H1 (cell line): ENCODE data around the gene MINAR1. TPM values are rescaled to one million over a fixed set of nuclear protein-coding genes. Genes with fewer than 3 reads are reported as not detected.

Source experiments
- CTCF ChIA-PET: fragments of 300-600 bp; sonication (Branson Sonifier 250); formaldehyde crosslinking; loops from one replicate; lab custom pipeline; 2021; ENCODE audit not compliant: partially characterized antibody; lab: Charles Lee
- POLR2A ChIA-PET: fragments of 300-600 bp; sonication (Branson Sonifier 250); formaldehyde crosslinking; loops from one replicate; lab custom pipeline; 2021; ENCODE audit warnings: inconsistent platforms; ENCODE audit not compliant: partially characterized antibody; lab: Charles Lee
- DNase-seq, 2 experiments: peaks; one replicate each; pipeline versions ENCODE4 v3.0.0 to v3.0.0-alpha.2; 2010 to 2022; ENCODE audit warnings: low spot score in 2 of 2, low read depth in 1 of 2, mixed read lengths in 1 of 2
- FAIRE-seq: peaks from 2 replicates; lab custom pipeline; 2011; peaks lifted over from hg19 to GRCh38; lab: Jason Lieb, UNC
- H2AFZ ChIP-seq: 2 replicates; pipeline ENCODE4 v1.8.1; 2012; ENCODE audit warnings: low read length, inconsistent platforms
- H2AK5ac ChIP-seq: 2 replicates; pipeline ENCODE4 v1.6.1; 2013; ENCODE audit warnings: low read depth, low read length
- H2BK120ac ChIP-seq: replicated peaks from 2 replicates; pipeline ENCODE3; 2013; ENCODE audit warnings: low read depth, low read length, inconsistent platforms
- H2BK12ac ChIP-seq: 2 replicates; pipeline ENCODE4 v1.6.1; 2013; ENCODE audit warnings: low read depth, low read length
- H2BK15ac ChIP-seq: 2 replicates; pipeline ENCODE4 v1.6.1; 2013; ENCODE audit warnings: low read length
- H2BK20ac ChIP-seq: 2 replicates; pipeline ENCODE4 v1.6.1; 2013; ENCODE audit warnings: low read length
- H2BK5ac ChIP-seq: 2 replicates; pipeline ENCODE4 v1.6.1; 2013; ENCODE audit warnings: low read depth, low read length
- H3K14ac ChIP-seq: 2 replicates; pipeline ENCODE4 v1.6.1; 2013; ENCODE audit warnings: inconsistent platforms; ENCODE audit not compliant: insufficient read length
- H3K18ac ChIP-seq: 2 replicates; pipeline ENCODE4 v1.6.1; 2013; ENCODE audit warnings: low read length; ENCODE audit errors: extremely low read depth
- H3K23ac ChIP-seq: 2 replicates; pipeline ENCODE4 v1.6.1; 2013; ENCODE audit warnings: inconsistent platforms; ENCODE audit not compliant: insufficient read length
- H3K23me2 ChIP-seq: 2 replicates; pipeline ENCODE4 v1.6.1; 2013; ENCODE audit warnings: low read depth, low read length
- H3K27ac ChIP-seq: 2 replicates; pipeline ENCODE4 v1.6.1; 2011; ENCODE audit warnings: low read depth, low read length, inconsistent platforms
- H3K27me3 ChIP-seq, 4 experiments: replicated peaks in 1 of 4; 1 replicate in 1 of 4; 2 replicates in 3 of 4; pipeline versions ENCODE4 v1.6.1 to v1.8.1; 2011 to 2013; ENCODE audit warnings: low read length in 3 of 4, mild to moderate bottlenecking in 3 of 4, inconsistent platforms in 2 of 4, mixed read lengths in 2 of 4, moderate library complexity in 1 of 4; ENCODE audit not compliant: control insufficient read depth in 3 of 4, insufficient read depth in 3 of 4; ENCODE audit errors: extremely low read depth in 1 of 4
- H3K36me3 ChIP-seq, 4 experiments: 2 replicates each; pipeline versions ENCODE4 v1.6.1 to v1.8.1; 2011 to 2013; ENCODE audit warnings: mild to moderate bottlenecking in 4 of 4, low read length in 3 of 4, moderate library complexity in 2 of 4, control low read depth in 1 of 4, inconsistent platforms in 1 of 4; ENCODE audit not compliant: insufficient read depth in 4 of 4, control insufficient read depth in 2 of 4
- H3K4ac ChIP-seq: replicated peaks from 2 replicates; pipeline ENCODE3; 2013; ENCODE audit warnings: low read length, low read depth, mixed read lengths, inconsistent platforms; ENCODE audit not compliant: insufficient read length
- H3K4me1 ChIP-seq, 4 experiments: replicated peaks in 1 of 4; 1 replicate in 1 of 4; 2 replicates in 3 of 4; pipeline versions ENCODE4 v1.6.1 to v1.8.1; 2011 to 2013; ENCODE audit warnings: low read length in 3 of 4, inconsistent platforms in 2 of 4, mixed read lengths in 1 of 4; ENCODE audit not compliant: insufficient read depth in 4 of 4, control insufficient read depth in 3 of 4
- H3K4me2 ChIP-seq, 2 experiments: 2 replicates each; pipeline versions ENCODE4 v1.6.1 to v1.8.1; 2011 to 2013; ENCODE audit warnings: low read depth in 2 of 2, low read length in 2 of 2, control low read depth in 1 of 2, inconsistent platforms in 1 of 2, mild to moderate bottlenecking in 1 of 2; ENCODE audit not compliant: insufficient read depth in 1 of 2
- H3K4me3 ChIP-seq, 4 experiments: fragments of 200-600, 300-600 bp in 1 of 4; sonication (generic), shearing (Covaris generic), sonication (Bioruptor Twin) in 1 of 4; 2 replicates each; pipeline versions ENCODE4 v1.5.1 to v1.8.1; 2011 to 2016; ENCODE audit warnings: low read length in 4 of 4, low read depth in 3 of 4, control low read depth in 2 of 4, inconsistent platforms in 2 of 4, mild to moderate bottlenecking in 2 of 4, mixed read lengths in 1 of 4, moderate library complexity in 1 of 4; ENCODE audit not compliant: insufficient read depth in 2 of 4; ENCODE audit errors: extremely low read depth in 1 of 4
- H3K56ac ChIP-seq: replicated peaks from 2 replicates; pipeline ENCODE3; 2013; ENCODE audit warnings: low read depth, mild to moderate bottlenecking, mixed read lengths, low read length, inconsistent platforms; ENCODE audit not compliant: insufficient read length
- H3K79me1 ChIP-seq: 2 replicates; pipeline ENCODE4 v1.6.1; 2013; ENCODE audit warnings: low read depth, low read length, control low read depth
- H3K79me2 ChIP-seq, 2 experiments: 2 replicates each; pipeline versions ENCODE4 v1.6.1 to v1.8.1; 2012 to 2013; ENCODE audit warnings: low read length in 2 of 2, mild to moderate bottlenecking in 2 of 2, inconsistent platforms in 1 of 2; ENCODE audit not compliant: insufficient read depth in 2 of 2, control insufficient read depth in 1 of 2
- H3K9ac ChIP-seq, 4 experiments: replicated peaks in 1 of 4; 1 replicate in 1 of 4; 2 replicates in 3 of 4; pipeline versions ENCODE4 v1.6.1 to v1.8.1; 2011 to 2013; ENCODE audit warnings: low read depth in 3 of 4, low read length in 3 of 4, control low read depth in 2 of 4, mild to moderate bottlenecking in 2 of 4, moderate library complexity in 2 of 4, inconsistent platforms in 1 of 4; ENCODE audit errors: extremely low read depth in 1 of 4
- H3K9me3 ChIP-seq, 2 experiments: 2 replicates each; pipeline versions ENCODE4 v1.6.1 to v1.8.1; 2012 to 2013; ENCODE audit warnings: mild to moderate bottlenecking in 2 of 2, moderate library complexity in 2 of 2, control low read depth in 1 of 2, inconsistent platforms in 1 of 2, low read depth in 1 of 2, low read length in 1 of 2, mixed read lengths in 1 of 2; ENCODE audit not compliant: insufficient read depth in 2 of 2
- H4K20me1 ChIP-seq, 2 experiments: replicated peaks in 1 of 2; 2 replicates each; pipeline versions ENCODE3 to v1.8.1; 2011 to 2013; ENCODE audit warnings: inconsistent platforms in 2 of 2, low read length in 2 of 2, mild to moderate bottlenecking in 1 of 2; ENCODE audit not compliant: insufficient read depth in 2 of 2, control insufficient read depth in 1 of 2
- H4K5ac ChIP-seq: 2 replicates; pipeline ENCODE4 v1.6.1; 2013; ENCODE audit warnings: low read length, low read depth, mixed read lengths, inconsistent platforms; ENCODE audit not compliant: insufficient read length
- H4K8ac ChIP-seq: 2 replicates; pipeline ENCODE4 v1.8.0; 2013; ENCODE audit warnings: mild to moderate bottlenecking, moderate library complexity, low read length, inconsistent platforms; ENCODE audit not compliant: insufficient read depth; ENCODE audit errors: extremely low read depth
- H4K91ac ChIP-seq: replicated peaks from 2 replicates; pipeline ENCODE3; 2013; ENCODE audit warnings: low read length, mixed read lengths, inconsistent platforms; ENCODE audit not compliant: insufficient read length
- CEBPB ChIP-seq: IDR thresholded peaks from 2 replicates; pipeline ENCODE4 v1.6.1; 2012; ENCODE audit warnings: low read depth, low read length
- CTBP2 ChIP-seq: IDR thresholded peaks from 2 replicates; pipeline ENCODE4 v1.7.0; 2011; ENCODE audit warnings: borderline replicate concordance, mild to moderate bottlenecking, moderate library complexity, mixed read lengths, low read length; ENCODE audit not compliant: insufficient read depth, insufficient read length
- EP300 ChIP-seq, 2 experiments: IDR thresholded peaks; 1 replicate in 1 of 2; 2 replicates in 1 of 2; pipeline ENCODE4 v1.6.1; 2011 to 2012; ENCODE audit warnings: low read depth in 2 of 2, low read length in 2 of 2, mild to moderate bottlenecking in 2 of 2, borderline replicate concordance in 1 of 2, inconsistent platforms in 1 of 2, moderate library complexity in 1 of 2
- JUN ChIP-seq: IDR thresholded peaks from 2 replicates; pipeline ENCODE4 v1.6.1; 2011; ENCODE audit warnings: low read depth, mild to moderate bottlenecking, improper control_type of control experiment, low read length
- NRF1 ChIP-seq: IDR thresholded peaks from 2 replicates; pipeline ENCODE4 v1.6.1; 2011; ENCODE audit warnings: mild to moderate bottlenecking, low read depth, low read length, improper control_type of control experiment
- POU5F1 ChIP-seq: IDR thresholded peaks from 2 replicates; pipeline ENCODE4 v1.6.1; 2011; ENCODE audit warnings: low read depth, mild to moderate bottlenecking, low read length, moderate library complexity
- RFX5 ChIP-seq: IDR thresholded peaks from 2 replicates; pipeline ENCODE4 v1.6.1; 2011; ENCODE audit warnings: low read depth, low read length, improper control_type of control experiment, borderline replicate concordance
- TAF7 ChIP-seq: optimal IDR thresholded peaks from 2 replicates; pipeline ENCODE3; 2011; ENCODE audit warnings: low read depth, mild to moderate bottlenecking, inconsistent platforms, low read length, moderate library complexity, borderline replicate concordance
- YY1 ChIP-seq: IDR thresholded peaks from 2 replicates; pipeline ENCODE4 v1.6.1; 2011; ENCODE audit warnings: low read depth, mild to moderate bottlenecking, low read length
- WGBS, 2 experiments: shearing (Covaris generic) in 1 of 2; methylation state at CpG; one replicate each; pipeline versions ENCODE4 v1.1.6 to v1.1.7; 2013 to 2015; ENCODE audit warnings: low lambda C conversion rate in 2 of 2, mixed read lengths in 2 of 2, inconsistent platforms in 1 of 2, low coverage in 1 of 2, missing lambda C conversion rate in 1 of 2; ENCODE audit not compliant: insufficient replicate concordance in 2 of 2, insufficient coverage in 1 of 2, insufficient read length in 1 of 2; ENCODE audit errors: extremely low coverage in 1 of 2, missing lambda C conversion rate in 1 of 2; 5-methylcytosine and 5-hydroxymethylcytosine counted together
- polyA plus RNA-seq, 7 experiments: library from polyadenylated mRNA; depleted of rRNA in 3 of 7; stranded (reverse) in 5 of 7; unstranded in 2 of 7; fragments of >200 nt in 5 of 7; fragments of 200-250 nt in 2 of 7; gene quantifications; 1 replicate in 5 of 7; 2 replicates in 1 of 7; 4 replicates in 1 of 7; pipeline versions ENCODE4 v1.2.1 to v1.2.3, GENCODE V29; 2011 to 2013; ENCODE audit warnings: missing spikeins in 2 of 7, mixed read lengths in 2 of 7
- total RNA-seq: library from RNA; stranded (reverse); fragmentation: NEBNext Ultra II Directional; extraction: Animal tissue kit (Norgen Biotek cat#: 25700); gene quantifications from 2 replicates; pipeline ENCODE4 v1.2.1, GENCODE V29; 2021
- TF ChIP-seq, protein P1 (sequence below): IDR thresholded peaks from 2 replicates; pipeline ENCODE4 v1.6.1; 2011; ENCODE audit warnings: low read length, improper control_type of control experiment
- TF ChIP-seq, protein P2 (sequence below): IDR thresholded peaks from 2 replicates; pipeline ENCODE4 v1.6.1; 2012; ENCODE audit warnings: low read length, inconsistent platforms

Gene MINAR1
- total and polyA plus RNA-seq, 2 of the 8 experiments (the other 6 are each of a cell fraction or from before 2014, with no cell fraction given) = 0.17 to 0.67 TPM

DNA sequence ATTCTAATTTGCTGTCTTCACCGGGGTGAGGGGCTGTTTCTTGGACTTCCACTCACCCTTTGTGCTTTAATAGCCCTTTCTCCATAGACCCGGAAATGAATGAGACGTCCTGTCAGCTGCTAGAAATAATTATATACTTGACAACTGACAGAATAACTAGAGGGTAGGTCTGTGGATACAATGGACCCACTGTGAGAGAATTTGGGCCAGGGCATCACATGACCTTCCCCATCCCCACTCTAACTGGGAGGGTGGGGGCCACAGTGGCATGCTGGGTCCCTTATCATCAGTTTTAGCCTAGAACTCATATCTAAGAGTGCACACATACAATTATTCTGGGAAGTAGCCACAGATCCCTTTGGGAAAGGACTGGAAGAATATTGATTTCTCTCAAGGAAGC is 25.9 kb upstream of the MINAR1 start:
- Histone ChIP-seq H2BK15ac (no peak overlapping the region), H3K79me2 (no peaks in the 10 kb centered on the region), H3K4me3 (no peak overlapping the region), H3K23ac (no peak overlapping the region), H3K27me3 (no peaks in the 10 kb centered on the region), H2BK12ac (no peak overlapping the region), H4K5ac (no peak overlapping the region), H3K36me3 (no peaks in the 10 kb centered on the region), H3K23me2 (no peaks in the 10 kb centered on the region), H2BK20ac (no peak overlapping the region), H3K14ac (no peak overlapping the region), H3K56ac (no peak overlapping the region), H3K27ac (no peak overlapping the region), H3K9ac (no peak overlapping the region), H4K20me1 (no peaks in the 10 kb centered on the region), H3K4ac (no peak overlapping the region), H2BK120ac (no peak overlapping the region), H3K4me2 (no peak overlapping the region), H3K4me1 (peaks cover 0 to 6% (median 4%) of the 10 kb centered on the region in 4 experiments; a peak in 3 of 7 replicates), H3K18ac (no peak overlapping the region), H4K8ac (no peak overlapping the region), H2AK5ac (no peak overlapping the region), H3K79me1 (no peaks in the 10 kb centered on the region), H2BK5ac (no peak overlapping the region), H2AFZ (no peak overlapping the region), H4K91ac (no peak overlapping the region), H3K9me3 (no peaks in the 10 kb centered on the region)
- CTCF ChIA-PET = interaction anchor here (1.0 to 1.5 kb wide), 3 partner anchors 10 to 444 kb away, joined by 3 to 6 read pairs (median 3); no protein-coding TSS in a partner anchor
- WGBS, 2 experiments = 62% methylated on average over 3 of the region's 3 CpGs; no CpG with 5 or more reads in 1 of the 2 experiments
- DNase-seq = no peak
- no peak for FAIRE-seq
- no peak for TF ChIP-seq NRF1
- TF ChIP-seq, protein P1, sequence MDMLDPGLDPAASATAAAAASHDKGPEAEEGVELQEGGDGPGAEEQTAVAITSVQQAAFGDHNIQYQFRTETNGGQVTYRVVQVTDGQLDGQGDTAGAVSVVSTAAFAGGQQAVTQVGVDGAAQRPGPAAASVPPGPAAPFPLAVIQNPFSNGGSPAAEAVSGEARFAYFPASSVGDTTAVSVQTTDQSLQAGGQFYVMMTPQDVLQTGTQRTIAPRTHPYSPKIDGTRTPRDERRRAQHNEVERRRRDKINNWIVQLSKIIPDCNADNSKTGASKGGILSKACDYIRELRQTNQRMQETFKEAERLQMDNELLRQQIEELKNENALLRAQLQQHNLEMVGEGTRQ = no peak
- no peak for TF ChIP-seq TAF7
- TF ChIP-seq, protein P2, sequence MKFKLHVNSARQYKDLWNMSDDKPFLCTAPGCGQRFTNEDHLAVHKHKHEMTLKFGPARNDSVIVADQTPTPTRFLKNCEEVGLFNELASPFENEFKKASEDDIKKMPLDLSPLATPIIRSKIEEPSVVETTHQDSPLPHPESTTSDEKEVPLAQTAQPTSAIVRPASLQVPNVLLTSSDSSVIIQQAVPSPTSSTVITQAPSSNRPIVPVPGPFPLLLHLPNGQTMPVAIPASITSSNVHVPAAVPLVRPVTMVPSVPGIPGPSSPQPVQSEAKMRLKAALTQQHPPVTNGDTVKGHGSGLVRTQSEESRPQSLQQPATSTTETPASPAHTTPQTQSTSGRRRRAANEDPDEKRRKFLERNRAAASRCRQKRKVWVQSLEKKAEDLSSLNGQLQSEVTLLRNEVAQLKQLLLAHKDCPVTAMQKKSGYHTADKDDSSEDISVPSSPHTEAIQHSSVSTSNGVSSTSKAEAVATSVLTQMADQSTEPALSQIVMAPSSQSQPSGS = no peak
- TF ChIP-seq RFX5 = no peak
- no peak for TF ChIP-seq EP300 (IDR thresholded peaks at IDR 0.05; ENCODE audit: borderline replicate concordance in 1 of 2, low read depth in 2 of 2, low read length in 2 of 2)
- no peak for TF ChIP-seq CTBP2
- TF ChIP-seq CEBPB = no peak
- TF ChIP-seq YY1 = no peak
- no peak for TF ChIP-seq POU5F1
- no peak for TF ChIP-seq JUN
- TF ChIP-seq, all 59 proteins: peak for 0
- POLR2A ChIA-PET = interaction anchor here (0.6 kb wide), 1 partner anchor 55 kb away, joined by 4 read pairs; no protein-coding TSS in a partner anchor
